DMS 273 treated with DMSO at 0.1 percent for 48 hours (cell line): ENCODE results near the gene OSBPL3.

Source experiments
- DNase-seq: peaks from one replicate; lab custom pipeline; 2025; lab: John Stamatoyannopoulos, UW

OSBPL3 gene

DNA sequence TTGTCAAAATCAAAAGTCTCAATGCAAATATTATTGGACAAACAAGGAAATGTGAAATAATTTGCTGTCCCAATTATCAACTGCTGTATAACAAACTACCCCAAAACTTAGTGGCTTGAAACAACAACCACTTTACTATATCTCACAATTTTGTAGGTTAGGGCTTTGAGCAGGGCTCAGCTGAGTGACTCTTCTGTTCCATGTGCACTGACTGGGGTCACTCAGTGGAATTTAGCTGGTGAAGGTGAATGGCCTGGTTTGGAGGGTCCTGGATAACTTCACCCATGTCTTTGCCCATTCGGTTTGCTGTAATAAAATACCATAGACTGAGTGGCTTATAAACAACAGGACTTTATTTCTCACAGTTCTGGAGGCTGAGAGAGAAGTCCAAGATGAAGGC, 219.0 kb downstream of the OSBPL3 start:
- no peak for DNase-seq

GRCh38 chr7:24757353-24758275, 222.4 kb downstream of the OSBPL3 start, which contains the start of gene GSDME:
TSS of gene GSDME (minus strand) at chr7:24757464. CDS start at chr7:24749774, 7,690 bp downstream.
- DNase-seq, result no peak

DNA sequence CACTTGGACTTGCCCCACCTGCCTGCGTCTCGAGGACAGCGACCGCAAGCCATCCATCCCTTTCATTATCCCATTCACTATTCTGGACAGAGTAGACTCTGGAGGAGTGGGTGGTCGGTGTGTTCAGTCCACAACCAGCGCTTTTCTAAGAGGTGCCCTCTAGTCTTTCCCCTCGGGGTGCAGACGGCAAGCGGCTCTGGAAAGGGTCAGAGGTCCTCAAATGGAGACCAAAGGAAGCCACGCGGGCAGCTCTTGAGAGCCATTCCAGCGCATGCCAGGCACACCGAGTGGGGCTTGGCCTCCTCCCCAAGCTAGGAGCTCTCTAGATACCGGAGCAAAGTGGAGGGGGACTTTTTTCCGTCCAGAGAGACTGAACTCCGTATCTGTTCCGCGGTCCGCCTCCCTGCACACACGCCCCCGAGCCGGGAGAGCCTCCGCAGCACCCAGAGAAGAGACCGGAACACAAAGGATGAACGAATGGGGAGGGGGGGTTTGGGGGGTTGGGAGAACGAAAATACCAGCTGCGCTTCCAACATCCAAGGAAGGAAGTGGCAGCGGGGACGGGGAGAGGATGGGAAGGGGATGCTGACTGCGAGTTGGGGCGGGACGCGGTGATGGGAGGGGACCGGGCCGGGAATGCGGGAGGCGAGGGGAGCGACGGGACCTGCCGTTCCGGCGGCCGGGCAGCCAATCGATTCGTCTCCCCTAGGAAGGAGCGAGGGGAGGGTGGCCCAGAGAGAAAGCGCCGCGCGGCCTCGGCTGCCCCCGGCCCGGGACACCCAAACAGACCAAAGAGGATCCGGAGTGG, 223.2 kb downstream of the OSBPL3 start:
- DNase-seq, result no peak

GRCh38 chr7:24755541-24756407, 224.2 kb downstream of the OSBPL3 start:
- no peak for DNase-seq

- DNase-seq, result no peak
These were observed 225.0 kb downstream of the OSBPL3 start for GRCh38 chr7:24754906-24755506.

DNA sequence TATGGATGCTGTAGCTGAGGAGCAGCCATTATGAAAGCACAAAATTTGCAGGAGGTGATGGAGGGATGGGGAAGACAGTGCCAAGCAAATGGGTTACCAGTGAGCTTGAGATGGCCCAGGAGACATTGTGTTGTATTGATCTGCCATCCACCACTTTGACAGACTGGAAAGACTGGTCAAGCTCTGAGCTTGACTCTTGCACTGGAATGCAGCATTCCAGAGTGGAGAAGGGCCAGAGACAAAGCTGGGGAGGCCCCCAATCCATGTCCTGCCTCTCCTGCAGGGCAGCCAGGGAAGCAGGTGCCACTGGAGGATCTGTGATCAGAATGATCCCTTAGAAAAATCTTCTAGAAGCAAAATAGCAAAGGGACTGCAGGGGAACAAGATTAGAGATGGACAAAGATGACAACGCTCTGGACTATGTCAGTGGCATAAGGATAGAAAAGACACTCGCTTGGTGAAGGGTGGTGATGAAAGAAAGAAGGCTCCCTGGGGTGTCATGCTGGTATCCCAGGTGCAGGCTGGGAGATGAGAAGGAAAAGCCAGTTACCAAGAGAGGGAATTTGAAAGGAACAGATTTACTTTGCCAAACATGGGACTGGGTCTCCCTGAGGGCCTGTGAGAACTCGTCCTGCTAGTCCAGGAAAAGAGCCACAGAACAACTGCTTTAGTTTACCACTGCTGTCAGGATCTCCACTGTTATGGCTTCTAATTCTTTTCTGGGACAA, 227.7 kb downstream of the OSBPL3 start:
- DNase-seq, result no peak

- DNase-seq, result no peak
These were observed 228.5 kb downstream of the OSBPL3 start for GRCh38 chr7:24751484-24751883.

DNA sequence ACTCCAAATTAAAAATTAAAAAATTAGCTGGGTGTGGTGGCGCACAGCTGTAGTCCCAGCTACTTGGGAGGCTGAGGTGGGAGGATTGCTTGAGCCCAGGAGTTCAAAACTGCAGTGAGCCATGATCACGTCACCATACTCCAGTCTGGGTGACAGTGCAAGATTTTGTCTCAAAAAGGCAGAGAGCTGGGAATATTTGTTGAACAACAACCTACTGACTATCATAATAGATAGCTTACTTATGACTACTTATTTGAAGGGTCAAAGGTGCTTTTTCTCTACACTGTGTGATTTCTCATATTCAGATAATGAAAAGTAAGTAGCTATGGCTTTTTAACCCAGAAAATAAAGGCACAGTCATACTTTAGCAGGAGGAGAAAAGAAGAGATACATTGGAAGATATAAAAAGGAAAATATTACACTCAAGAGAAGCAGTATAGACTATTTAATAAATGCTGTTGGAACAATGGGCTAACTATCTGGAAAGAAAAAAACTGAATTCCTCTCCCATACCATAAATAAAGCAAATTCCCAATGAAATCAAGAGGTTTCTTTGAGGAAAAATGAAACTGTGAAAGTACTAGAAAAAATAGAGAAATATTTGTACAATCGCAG, 229.4 kb downstream of the OSBPL3 start:
- no peak for DNase-seq

- DNase-seq, result no peak
These were observed 231.5 kb downstream of the OSBPL3 start for GRCh38 chr7:24748521-24748920.
